CD4-positive, alpha-beta memory T cell (primary cell): ENCODE measurements around the gene PPP6R1. TPM values are rescaled to one million over a fixed set of nuclear protein-coding genes. Genes with fewer than 3 reads are reported as not detected.
A peak's percentile ranks its signal among the peaks of the same experiment; 100 is the strongest.

Experiments used
- CTCF ChIA-PET: fragments of 350-600 bp; sonication (Branson Sonifier 250); formaldehyde crosslinking; loops from one replicate; lab custom pipeline; 2021; ENCODE audit warnings: inconsistent platforms; ENCODE audit not compliant: partially characterized antibody; lab: Charles Lee
- POLR2A ChIA-PET: fragments of 350-600 bp; sonication (Branson Sonifier 250); formaldehyde crosslinking; loops from one replicate; lab custom pipeline; 2021; ENCODE audit not compliant: partially characterized antibody; lab: Charles Lee
- DNase-seq, 5 donors: peaks; one replicate each; pipeline versions ENCODE4 v3.0.0 to v3.0.0-alpha.2; 2020 to 2022; ENCODE audit warnings: mixed read lengths in 1 of 5
- H3K27ac ChIP-seq: one replicate; pipeline ENCODE4 v1.7.0; 2013; ENCODE audit warnings: low read depth, low read length
- H3K27me3 ChIP-seq: 2 replicates; pipeline ENCODE4 v1.7.0; 2013; ENCODE audit warnings: mild to moderate bottlenecking, low read length, moderate library complexity; ENCODE audit not compliant: insufficient read depth
- H3K36me3 ChIP-seq: 2 replicates; pipeline ENCODE4 v1.7.0; 2013; ENCODE audit warnings: mild to moderate bottlenecking, low read length, moderate library complexity; ENCODE audit not compliant: insufficient read depth
- H3K4me1 ChIP-seq: 2 replicates; pipeline ENCODE4 v1.7.0; 2013; ENCODE audit warnings: mild to moderate bottlenecking, low read length, moderate library complexity; ENCODE audit not compliant: insufficient read depth
- H3K4me3 ChIP-seq, 2 donors: one replicate each; pipeline ENCODE4 v1.7.0; 2013; ENCODE audit warnings: low read length in 2 of 2, mild to moderate bottlenecking in 1 of 2
- H3K9me3 ChIP-seq, 2 donors: one replicate each; pipeline ENCODE4 v1.7.0; 2013; ENCODE audit warnings: low read length in 2 of 2, control low read depth in 1 of 2; ENCODE audit not compliant: control insufficient read depth in 1 of 2
- H3K27ac Mint-ChIP-seq, 7 donors: one replicate each; pipeline ENCODE4 v1.8.0; 2020 to 2021; ENCODE audit warnings: mixed read lengths in 7 of 7, mild to moderate bottlenecking in 6 of 7, inconsistent platforms in 3 of 7, moderate library complexity in 3 of 7
- H3K27me3 Mint-ChIP-seq, 2 donors: one replicate each; pipeline ENCODE4 v1.8.0; 2020 to 2021; ENCODE audit warnings: mixed read lengths in 2 of 2
- H3K36me3 Mint-ChIP-seq, 2 donors: one replicate each; pipeline ENCODE4 v1.8.0; 2020 to 2021; ENCODE audit warnings: mixed read lengths in 2 of 2, inconsistent platforms in 1 of 2, mild to moderate bottlenecking in 1 of 2
- H3K4me1 Mint-ChIP-seq, 4 donors: one replicate each; pipeline ENCODE4 v1.8.0; 2020 to 2021; ENCODE audit warnings: mixed read lengths in 4 of 4, mild to moderate bottlenecking in 1 of 4
- H3K4me3 Mint-ChIP-seq, 8 donors: one replicate each; pipeline ENCODE4 v1.8.0; 2020 to 2021; ENCODE audit warnings: mixed read lengths in 8 of 8, mild to moderate bottlenecking in 7 of 8, moderate library complexity in 6 of 8, inconsistent platforms in 3 of 8
- H3K9me3 Mint-ChIP-seq, 8 donors: one replicate each; pipeline ENCODE4 v1.8.0; 2020 to 2021; ENCODE audit warnings: mixed read lengths in 8 of 8, mild to moderate bottlenecking in 5 of 8, inconsistent platforms in 3 of 8, moderate library complexity in 1 of 8
- intact Hi-C: fragments of 100-400 bp; cut with micrococcal nuclease; formaldehyde crosslinking; loops from one replicate; pipeline ENCODE4 v1.15.1; 2023
- polyA plus RNA-seq, 2 donors: library from polyadenylated mRNA; unstranded; fragments of 300-500 nt; fragmentation: Illumina TruSeq; gene quantifications; one replicate each; pipeline ENCODE4 v1.2.3, GENCODE V29; 2021
- total RNA-seq, 2 experiments: library from RNA; stranded (reverse); gene quantifications; one replicate each; pipeline ENCODE4 v1.2.3, GENCODE V29; 2021

Gene PPP6R1
- total and polyA plus RNA-seq, 4 experiments from 2014 or later, result 22.9 to 162 (median 134) TPM

- H3K27me3 Mint-ChIP-seq, result no peaks in the 10 kb centered on the region
Observed at GRCh38 chr19:55304279-55304978, 45.6 kb upstream of the PPP6R1 start.

GRCh38 chr19:55303477-55303876, 44.7 kb upstream of the PPP6R1 start:
- Histone ChIP-seq H3K4me1 (peaks cover 11% of the 10 kb centered on the region), H3K27me3 (no peaks in the 10 kb centered on the region), H3K4me3 (no peak overlapping the region), H3K27ac (no peak overlapping the region), H3K9me3 (no peaks in the 10 kb centered on the region), H3K36me3 (no peaks in the 10 kb centered on the region)
- no peaks in the 10 kb centered on the region for H3K36me3 Mint-ChIP-seq
- intact Hi-C loops, result no loop called here
- no peaks in the 10 kb centered on the region for H3K9me3 Mint-ChIP-seq
- H3K4me3 Mint-ChIP-seq, result no peak overlapping the region
- POLR2A ChIA-PET, result interaction anchor here (1.5 to 3.7 kb wide), 4 partner anchors 33 to 80 kb away, joined by 4 to 29 read pairs (median 16); partner anchors contain the start of genes KMT5C, PPP6R1 and TMEM238
- CTCF ChIA-PET, result interaction anchor here (1.0 to 3.8 kb wide), 9 partner anchors 10 to 323 kb away, joined by 3 to 53 read pairs (median 7); partner anchors contain the start of gene TMEM238
- H3K27me3 Mint-ChIP-seq, result no peaks in the 10 kb centered on the region
- peaks cover 6 to 21% (median 10%) of the 10 kb centered on the region in 4 donors for H3K4me1 Mint-ChIP-seq
- no peak overlapping the region for H3K27ac Mint-ChIP-seq
- no peak for DNase-seq

More at GRCh38 chr19:55304279-55304978, 45.6 kb upstream of the PPP6R1 start:
- no peaks in the 10 kb centered on the region for H3K9me3 Mint-ChIP-seq
- Histone ChIP-seq H3K4me3 (no peak overlapping the region), H3K27ac (no peak overlapping the region), H3K27me3 (no peaks in the 10 kb centered on the region), H3K4me1 (peaks cover 11% of the 10 kb centered on the region), H3K36me3 (no peaks in the 10 kb centered on the region), H3K9me3 (no peaks in the 10 kb centered on the region)
- CTCF ChIA-PET, result interaction anchor here (2.0 kb wide), 1 partner anchor 200 kb away, joined by 5 read pairs; no protein-coding TSS in a partner anchor
- no peaks in the 10 kb centered on the region for H3K36me3 Mint-ChIP-seq
- H3K4me3 Mint-ChIP-seq, result no peak overlapping the region
- DNase-seq, result no peak
- intact Hi-C loops, result no loop called here
- H3K4me1 Mint-ChIP-seq, result peaks cover 6 to 21% (median 10%) of the 10 kb centered on the region in 4 donors
- POLR2A ChIA-PET, result interaction anchor here (1.5 to 3.7 kb wide), 2 partner anchors 45 to 79 kb away, joined by 4 to 29 read pairs; partner anchors contain the start of genes PPP6R1 and TMEM238
- peak overlapping the region in 2 of 7 donors; percentile 4 to 6 for H3K27ac Mint-ChIP-seq

- peaks cover 11% of the 10 kb centered on the region for H3K4me1 ChIP-seq
- Mint-ChIP-seq H3K9me3 (no peaks in the 10 kb centered on the region), H3K4me1 (peaks cover 6 to 21% (median 10%) of the 10 kb centered on the region in 4 donors), H3K27me3 (no peaks in the 10 kb centered on the region), H3K36me3 (no peaks in the 10 kb centered on the region), H3K4me3 (peak overlapping the region in 7 of 8 donors; percentile 75 to 86 (median 80)), H3K27ac (peak overlapping the region; percentile 57 to 94 (median 82))
- H3K4me3 ChIP-seq, result peak overlapping the region; percentile 34 to 49
- no peaks in the 10 kb centered on the region for H3K27me3 ChIP-seq
- H3K36me3 ChIP-seq, result no peaks in the 10 kb centered on the region
- DNase-seq, result no peak
- CTCF ChIA-PET, result interaction anchor here (0.9 to 3.8 kb wide), 21 partner anchors 10 to 324 kb away, joined by 3 to 53 read pairs (median 5); partner anchors contain the start of genes KMT5C, PPP6R1, TMEM238 and ZNF628
- no peaks in the 10 kb centered on the region for H3K9me3 ChIP-seq
- intact Hi-C loops, result loop anchor here (1.0 kb wide), 1 partner anchor 116 kb away; no protein-coding TSS in a partner anchor
- peak overlapping the region; percentile 22 for H3K27ac ChIP-seq
- POLR2A ChIA-PET, result interaction anchor here (1.2 to 3.7 kb wide), 8 partner anchors 22 to 202 kb away, joined by 3 to 29 read pairs (median 14); partner anchors contain the start of genes HSPBP1, KMT5C, TMEM238 and UBE2S
Observed at GRCh38 chr19:55302318-55302703, 43.5 kb upstream of the PPP6R1 start.

GRCh38 chr19:55301459-55302317, 42.9 kb upstream of the PPP6R1 start:
- Histone ChIP-seq H3K36me3 (no peaks in the 10 kb centered on the region), H3K4me3 (peak overlapping the region; percentile 34 to 49), H3K27me3 (no peaks in the 10 kb centered on the region), H3K4me1 (peaks cover 11% of the 10 kb centered on the region), H3K27ac (peak overlapping the region; percentile 22), H3K9me3 (no peaks in the 10 kb centered on the region)
- H3K4me1 Mint-ChIP-seq, result peaks cover 6 to 21% (median 10%) of the 10 kb centered on the region in 4 donors
- CTCF ChIA-PET, result interaction anchor here (0.5 to 3.8 kb wide), 33 partner anchors 10 to 331 kb away, joined by 3 to 53 read pairs (median 4); partner anchors contain the start of genes KMT5C, PPP6R1, TMEM238 and ZNF628
- H3K9me3 Mint-ChIP-seq, result no peaks in the 10 kb centered on the region
- H3K36me3 Mint-ChIP-seq, result no peaks in the 10 kb centered on the region
- intact Hi-C loops, result loop anchor here (1.0 kb wide), 3 partner anchors 38 to 117 kb away; partner anchors contain the start of genes KMT5C and RPL28
- peak; percentile 87 to 90 (median 88) for DNase-seq
- H3K27me3 Mint-ChIP-seq, result no peaks in the 10 kb centered on the region
- peak overlapping the region; percentile 57 to 94 (median 82) for H3K27ac Mint-ChIP-seq
- peak overlapping the region; percentile 75 to 86 (median 80) for H3K4me3 Mint-ChIP-seq
- POLR2A ChIA-PET, result interaction anchor here (0.8 to 3.7 kb wide), 13 partner anchors 10 to 202 kb away, joined by 3 to 29 read pairs (median 9); partner anchors contain the start of genes HSPBP1, KMT5C, PPP6R1 and RPL28

GRCh38 chr19:55300886-55301458, 42.2 kb upstream of the PPP6R1 start:
- intact Hi-C loops, result loop anchor here (1.0 kb wide), 2 partner anchors 38 to 84 kb away; partner anchors contain the start of genes KMT5C and RPL28
- H3K27ac Mint-ChIP-seq, result peak overlapping the region in 2 of 7 donors; percentile 43 to 94
- no peaks in the 10 kb centered on the region for H3K36me3 Mint-ChIP-seq

GRCh38 chr19:55299991-55300390, 41.2 kb upstream of the PPP6R1 start:
- H3K4me3 Mint-ChIP-seq, result no peak overlapping the region
- peaks cover 11% of the 10 kb centered on the region for H3K4me1 ChIP-seq
- H3K36me3 Mint-ChIP-seq, result no peaks in the 10 kb centered on the region
- no peaks in the 10 kb centered on the region for H3K27me3 Mint-ChIP-seq
- DNase-seq, result no peak
- H3K4me1 Mint-ChIP-seq, result peaks cover 4 to 14% (median 6%) of the 10 kb centered on the region in 4 donors
- no peaks in the 10 kb centered on the region for H3K9me3 ChIP-seq
- no peaks in the 10 kb centered on the region for H3K9me3 Mint-ChIP-seq
- no peaks in the 10 kb centered on the region for H3K27me3 ChIP-seq
- no peak overlapping the region for H3K27ac Mint-ChIP-seq
- POLR2A ChIA-PET, result no interaction called here
- H3K27ac ChIP-seq, result no peak overlapping the region
- no peak overlapping the region for H3K4me3 ChIP-seq
- intact Hi-C loops, result no loop called here
- CTCF ChIA-PET, result interaction anchor here (1.8 kb wide), 1 partner anchor 154 kb away, joined by 6 read pairs; no protein-coding TSS in a partner anchor
- no peaks in the 10 kb centered on the region for H3K36me3 ChIP-seq

More at GRCh38 chr19:55300886-55301458, 42.2 kb upstream of the PPP6R1 start:
- no peaks in the 10 kb centered on the region for H3K27me3 Mint-ChIP-seq
- no peaks in the 10 kb centered on the region for H3K9me3 Mint-ChIP-seq
- Histone ChIP-seq H3K27ac (no peak overlapping the region), H3K9me3 (no peaks in the 10 kb centered on the region), H3K36me3 (no peaks in the 10 kb centered on the region), H3K4me1 (peaks cover 11% of the 10 kb centered on the region), H3K27me3 (no peaks in the 10 kb centered on the region), H3K4me3 (no peak overlapping the region)
- ChIA-PET CTCF (interaction anchor here (0.5 to 3.8 kb wide), 29 partner anchors 9 to 332 kb away, joined by 3 to 53 read pairs (median 4); partner anchors contain the start of genes KMT5C, PPP6R1, TMEM238 and ZNF628), POLR2A (interaction anchor here (0.8 to 3.7 kb wide), 11 partner anchors 9 to 203 kb away, joined by 3 to 29 read pairs (median 9); partner anchors contain the start of genes HSPBP1, KMT5C, PPP6R1 and RPL28)
- DNase-seq, result no peak
- H3K4me1 Mint-ChIP-seq, result peaks cover 6 to 17% (median 10%) of the 10 kb centered on the region in 4 donors
- H3K4me3 Mint-ChIP-seq, result peak overlapping the region in 4 of 8 donors; percentile 27 to 80 (median 76)
